ENCODE results near the gene KCND3.

KCND3 gene

DNA sequence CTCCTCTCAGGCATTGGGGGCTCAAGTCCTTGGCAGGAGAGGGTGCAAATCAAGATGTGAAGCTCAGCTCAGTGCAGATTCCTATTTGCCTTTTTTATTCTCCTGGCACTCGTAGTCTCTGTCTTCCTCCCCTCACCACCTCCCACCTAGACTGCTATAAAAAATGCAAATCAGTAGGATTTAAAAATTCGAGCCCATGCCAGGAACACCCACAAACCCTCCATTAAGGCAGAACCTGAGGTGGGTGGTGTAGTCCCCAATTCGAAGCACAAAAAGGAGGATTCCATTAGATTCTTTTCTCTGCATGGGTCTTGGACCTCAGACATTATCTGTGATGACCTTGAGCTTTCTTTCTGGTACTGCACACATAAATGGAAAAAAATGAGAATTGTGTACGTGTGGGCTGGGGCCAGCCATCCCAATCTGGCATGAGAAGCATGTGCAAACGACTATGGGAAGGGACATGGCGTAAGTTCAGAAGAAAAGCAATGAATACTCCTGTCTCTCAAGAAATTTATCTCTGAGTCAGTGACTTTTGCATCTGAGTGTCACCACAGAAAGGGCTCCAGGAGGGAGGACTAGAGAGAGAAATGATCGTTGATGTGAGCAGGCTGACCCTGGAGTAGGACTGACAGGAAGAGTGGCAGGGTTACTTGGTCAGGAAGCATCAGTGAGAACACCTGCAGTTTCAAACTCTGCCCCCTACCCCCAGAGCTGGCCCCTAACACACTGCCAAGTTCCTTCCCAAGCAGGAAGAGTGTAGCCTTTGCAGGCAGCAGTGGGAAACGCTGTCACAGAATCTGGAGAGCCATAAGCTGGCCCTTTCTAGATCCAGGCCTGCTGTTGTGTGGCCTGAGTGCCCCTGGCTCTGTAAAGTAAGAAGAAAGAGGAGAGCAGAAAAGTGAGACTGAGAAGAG, 252.0 kb downstream of the KCND3 start:
- Histone ChIP-seq H3K27ac (ENCODE audit: low read depth, low read length) (no peak overlapping the region), H3K4me1 (ENCODE audit: control insufficient read depth in 1 of 2, insufficient read depth in 2 of 2, low read length in 2 of 2) (peaks cover 39 to 48% of the 10 kb centered on the region in 2 donors), H3K9ac (ENCODE audit: low read depth in 1 of 2, low read length in 2 of 2) (peak overlapping the region; percentile 65 to 69)

GRCh38 chr1:111736548-111737215, 252.8 kb downstream of the KCND3 start:
- Histone ChIP-seq H3K27ac (ENCODE audit: low read depth, low read length) (no peak overlapping the region), H3K4me3 (ENCODE audit: low read depth in 1 of 2, low read length in 2 of 2) (no peak overlapping the region), H3K9me3 (ENCODE audit: control insufficient read depth in 1 of 2, low read length in 2 of 2) (no peaks in the 10 kb centered on the region), H3K9ac (ENCODE audit: low read depth in 1 of 2, low read length in 2 of 2) (no peak overlapping the region), H3K27me3 (ENCODE audit: control insufficient read depth in 1 of 2, insufficient read depth in 2 of 2, low read length in 2 of 2) (peaks cover 4 to 10% of the 10 kb centered on the region in 2 donors), H3K36me3 (ENCODE audit: control insufficient read depth in 1 of 2, insufficient read depth in 2 of 2, low read length in 2 of 2) (no peaks in the 10 kb centered on the region), H3K4me1 (ENCODE audit: control insufficient read depth in 1 of 2, insufficient read depth in 2 of 2, low read length in 2 of 2) (peaks cover 39 to 49% of the 10 kb centered on the region in 2 donors)

More for the DNA sequence above, 252.0 kb downstream of the KCND3 start:
- Histone ChIP-seq H3K9me3 (ENCODE audit: control insufficient read depth in 1 of 2, low read length in 2 of 2) (no peaks in the 10 kb centered on the region), H3K4me3 (ENCODE audit: low read depth in 1 of 2, low read length in 2 of 2) (peak overlapping the region; percentile 81 to 84), H3K36me3 (ENCODE audit: control insufficient read depth in 1 of 2, insufficient read depth in 2 of 2, low read length in 2 of 2) (no peaks in the 10 kb centered on the region), H3K27me3 (ENCODE audit: control insufficient read depth in 1 of 2, insufficient read depth in 2 of 2, low read length in 2 of 2) (peaks cover 4 to 10% of the 10 kb centered on the region in 2 donors)

DNA sequence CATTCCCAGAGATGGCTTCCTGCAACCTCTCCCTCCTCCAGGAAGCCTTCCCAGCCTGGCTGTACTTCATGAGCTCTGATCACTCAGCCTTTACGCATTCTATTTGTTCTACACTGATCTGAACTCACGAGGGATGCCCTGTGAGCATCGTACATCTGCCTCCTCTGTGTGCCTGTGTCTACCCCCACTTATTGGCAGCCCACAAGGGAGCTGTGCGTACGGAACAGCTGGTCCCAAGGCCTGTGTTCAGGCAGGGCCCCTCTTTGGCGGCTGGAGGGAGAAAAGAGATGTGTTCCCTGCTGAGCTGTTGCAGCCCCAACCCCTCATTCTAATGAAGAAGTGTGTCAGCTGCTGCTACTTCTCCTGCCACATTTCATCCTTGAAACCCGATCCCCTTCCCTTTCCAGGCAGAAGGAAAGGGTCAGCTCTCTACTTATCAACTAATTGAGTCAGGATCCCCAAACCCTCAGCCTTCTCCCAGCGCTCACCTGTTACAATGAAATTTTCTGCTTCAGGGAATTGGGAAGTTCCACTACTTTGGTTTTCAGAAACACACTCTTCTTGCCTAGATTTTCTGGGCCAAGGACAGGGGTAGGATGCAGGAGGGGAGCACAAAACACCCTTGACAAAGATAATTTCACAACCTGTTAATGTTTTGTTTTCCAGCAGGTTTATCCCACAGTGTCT, 253.5 kb downstream of the KCND3 start:
- no peaks in the 10 kb centered on the region for H3K36me3 ChIP-seq (ENCODE audit: control insufficient read depth in 1 of 2, insufficient read depth in 2 of 2, low read length in 2 of 2)
- no peak overlapping the region for H3K9ac ChIP-seq (ENCODE audit: low read depth in 1 of 2, low read length in 2 of 2)
- peaks cover under 1 to 5% of the 10 kb centered on the region in 2 donors for H3K27me3 ChIP-seq (ENCODE audit: control insufficient read depth in 1 of 2, insufficient read depth in 2 of 2, low read length in 2 of 2)
- H3K4me3 ChIP-seq (ENCODE audit: low read depth in 1 of 2, low read length in 2 of 2), result no peak overlapping the region
- peaks cover 41 to 49% of the 10 kb centered on the region in 2 donors for H3K4me1 ChIP-seq (ENCODE audit: control insufficient read depth in 1 of 2, insufficient read depth in 2 of 2, low read length in 2 of 2)
- H3K9me3 ChIP-seq (ENCODE audit: control insufficient read depth in 1 of 2, low read length in 2 of 2), result no peaks in the 10 kb centered on the region
- no peak overlapping the region for H3K27ac ChIP-seq (ENCODE audit: low read depth, low read length)

- no peak overlapping the region for H3K27ac ChIP-seq (ENCODE audit: low read depth, low read length)
- no peaks in the 10 kb centered on the region for H3K9me3 ChIP-seq (ENCODE audit: control insufficient read depth in 1 of 2, low read length in 2 of 2)
- H3K9ac ChIP-seq (ENCODE audit: low read depth in 1 of 2, low read length in 2 of 2), result no peak overlapping the region
- H3K27me3 ChIP-seq (ENCODE audit: control insufficient read depth in 1 of 2, insufficient read depth in 2 of 2, low read length in 2 of 2), result peaks cover 0 to 4% of the 10 kb centered on the region in 2 donors
- no peak overlapping the region for H3K4me3 ChIP-seq (ENCODE audit: low read depth in 1 of 2, low read length in 2 of 2)
- H3K36me3 ChIP-seq (ENCODE audit: control insufficient read depth in 1 of 2, insufficient read depth in 2 of 2, low read length in 2 of 2), result no peaks in the 10 kb centered on the region
- peaks cover 45 to 47% of the 10 kb centered on the region in 2 donors for H3K4me1 ChIP-seq (ENCODE audit: control insufficient read depth in 1 of 2, insufficient read depth in 2 of 2, low read length in 2 of 2)
Measured at GRCh38 chr1:111735321-111735720, 254.1 kb downstream of the KCND3 start.

DNA sequence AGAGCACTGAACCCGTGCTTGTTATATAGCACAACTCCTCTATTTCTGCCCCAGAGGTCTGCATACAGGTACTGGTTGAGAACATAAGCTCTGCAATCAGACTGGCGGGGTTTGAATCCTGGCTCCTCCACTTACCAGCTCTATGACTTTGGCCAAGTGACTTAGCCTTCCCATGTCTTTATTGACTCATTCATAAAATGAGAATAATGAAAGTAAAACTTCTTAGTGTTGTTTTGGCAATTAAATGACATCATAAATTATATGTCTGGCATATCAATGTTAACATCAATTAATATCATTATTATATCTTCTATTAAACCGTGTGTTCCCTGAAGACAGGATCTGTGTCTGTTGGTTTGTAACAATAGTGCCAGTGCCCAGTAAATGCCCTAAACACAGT, 254.6 kb downstream of the KCND3 start:
- Histone ChIP-seq H3K4me1 (ENCODE audit: control insufficient read depth in 1 of 2, insufficient read depth in 2 of 2, low read length in 2 of 2) (peaks cover 44 to 45% of the 10 kb centered on the region in 2 donors), H3K27ac (ENCODE audit: low read depth, low read length) (no peak overlapping the region), H3K27me3 (ENCODE audit: control insufficient read depth in 1 of 2, insufficient read depth in 2 of 2, low read length in 2 of 2) (peaks cover 0 to 4% of the 10 kb centered on the region in 2 donors), H3K4me3 (ENCODE audit: low read depth in 1 of 2, low read length in 2 of 2) (peak overlapping the region in 1 of 2 donors; percentile 4), H3K9ac (ENCODE audit: low read depth in 1 of 2, low read length in 2 of 2) (no peak overlapping the region), H3K36me3 (ENCODE audit: control insufficient read depth in 1 of 2, insufficient read depth in 2 of 2, low read length in 2 of 2) (no peaks in the 10 kb centered on the region), H3K9me3 (ENCODE audit: control insufficient read depth in 1 of 2, low read length in 2 of 2) (no peaks in the 10 kb centered on the region)

DNA sequence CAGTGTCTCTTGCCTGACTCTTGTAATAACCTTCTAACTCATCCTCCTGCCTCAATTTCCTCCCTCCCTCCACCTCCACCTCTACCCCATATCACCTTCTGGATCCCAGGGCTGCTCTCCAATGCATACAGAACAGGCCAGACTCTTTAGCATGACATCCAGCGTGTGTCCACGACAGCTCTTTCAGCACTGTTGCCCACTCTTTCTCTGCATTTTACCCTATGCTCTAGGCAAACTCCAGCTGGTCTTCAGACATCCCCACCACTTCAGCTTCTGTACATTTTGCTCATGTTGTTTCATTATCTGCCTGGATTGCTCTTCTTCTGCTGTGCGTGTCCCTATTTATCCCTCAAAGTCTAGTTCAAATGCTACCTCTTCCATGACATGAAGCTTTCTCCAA, 255.0 kb downstream of the KCND3 start:
- Histone ChIP-seq H3K27ac (ENCODE audit: low read depth, low read length) (no peak overlapping the region), H3K4me3 (ENCODE audit: low read depth in 1 of 2, low read length in 2 of 2) (peak overlapping the region in 1 of 2 donors; percentile 4), H3K4me1 (ENCODE audit: control insufficient read depth in 1 of 2, insufficient read depth in 2 of 2, low read length in 2 of 2) (peaks cover 40 to 45% of the 10 kb centered on the region in 2 donors), H3K9ac (ENCODE audit: low read depth in 1 of 2, low read length in 2 of 2) (no peak overlapping the region), H3K27me3 (ENCODE audit: control insufficient read depth in 1 of 2, insufficient read depth in 2 of 2, low read length in 2 of 2) (peaks cover 0 to 4% of the 10 kb centered on the region in 2 donors), H3K9me3 (ENCODE audit: control insufficient read depth in 1 of 2, low read length in 2 of 2) (no peaks in the 10 kb centered on the region), H3K36me3 (ENCODE audit: control insufficient read depth in 1 of 2, insufficient read depth in 2 of 2, low read length in 2 of 2) (no peaks in the 10 kb centered on the region)

DNA sequence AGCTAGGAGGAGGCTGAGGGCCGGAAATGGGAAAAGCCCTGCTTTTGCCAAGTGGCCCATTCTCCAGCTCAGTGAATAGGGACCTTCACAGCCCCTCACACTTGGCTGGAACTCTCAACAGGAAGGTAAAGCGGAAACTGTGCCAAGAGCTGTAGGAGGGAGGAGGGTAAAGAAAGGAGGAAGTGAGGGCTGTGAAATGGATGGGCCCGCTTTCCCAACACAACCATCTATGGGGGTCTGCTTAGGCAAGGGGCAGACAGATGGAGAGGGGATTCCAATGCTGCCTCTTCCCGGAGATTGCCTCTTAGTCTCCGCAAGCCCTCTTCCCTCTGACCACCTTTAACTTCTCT, 255.5 kb downstream of the KCND3 start:
- Histone ChIP-seq H3K27ac (ENCODE audit: low read depth, low read length) (peak overlapping the region; percentile 54), H3K36me3 (ENCODE audit: control insufficient read depth in 1 of 2, insufficient read depth in 2 of 2, low read length in 2 of 2) (no peaks in the 10 kb centered on the region), H3K9me3 (ENCODE audit: control insufficient read depth in 1 of 2, low read length in 2 of 2) (no peaks in the 10 kb centered on the region), H3K4me1 (ENCODE audit: control insufficient read depth in 1 of 2, insufficient read depth in 2 of 2, low read length in 2 of 2) (peaks cover 40 to 45% of the 10 kb centered on the region in 2 donors), H3K9ac (ENCODE audit: low read depth in 1 of 2, low read length in 2 of 2) (no peak overlapping the region), H3K27me3 (ENCODE audit: control insufficient read depth in 1 of 2, insufficient read depth in 2 of 2, low read length in 2 of 2) (peaks cover 0 to 4% of the 10 kb centered on the region in 2 donors), H3K4me3 (ENCODE audit: low read depth in 1 of 2, low read length in 2 of 2) (no peak overlapping the region)

- H3K36me3 ChIP-seq (ENCODE audit: control insufficient read depth in 1 of 2, insufficient read depth in 2 of 2, low read length in 2 of 2), result no peaks in the 10 kb centered on the region
- H3K9me3 ChIP-seq (ENCODE audit: control insufficient read depth in 1 of 2, low read length in 2 of 2), result no peaks in the 10 kb centered on the region
- no peak overlapping the region for H3K4me3 ChIP-seq (ENCODE audit: low read depth in 1 of 2, low read length in 2 of 2)
- peaks cover 36 to 45% of the 10 kb centered on the region in 2 donors for H3K4me1 ChIP-seq (ENCODE audit: control insufficient read depth in 1 of 2, insufficient read depth in 2 of 2, low read length in 2 of 2)
- H3K27me3 ChIP-seq (ENCODE audit: control insufficient read depth in 1 of 2, insufficient read depth in 2 of 2, low read length in 2 of 2), result peaks cover 0 to 4% of the 10 kb centered on the region in 2 donors
- no peak overlapping the region for H3K9ac ChIP-seq (ENCODE audit: low read depth in 1 of 2, low read length in 2 of 2)
- H3K27ac ChIP-seq (ENCODE audit: low read depth, low read length), result peak overlapping the region; percentile 54
Measured at GRCh38 chr1:111733183-111733991, 256.1 kb downstream of the KCND3 start.

DNA sequence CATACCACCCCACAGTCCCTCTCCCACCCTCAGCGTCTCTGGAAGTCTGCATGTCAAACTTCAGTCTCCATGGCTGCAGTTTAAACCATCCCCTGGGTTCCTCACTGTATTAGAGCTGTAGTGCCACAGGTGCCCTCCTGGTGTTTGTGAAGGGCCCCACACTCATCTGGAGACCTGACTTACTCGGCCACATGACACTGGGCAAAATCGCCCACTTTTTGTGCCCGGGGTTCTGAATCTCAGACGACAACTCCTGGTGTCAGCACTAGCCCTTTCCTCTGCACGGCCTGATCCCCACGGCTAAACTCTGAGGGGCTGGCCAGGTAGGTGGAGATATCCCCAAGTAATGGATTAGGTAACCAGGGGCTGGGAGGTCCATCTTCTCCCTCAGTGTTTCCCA, 256.8 kb downstream of the KCND3 start:
- H3K4me1 ChIP-seq (ENCODE audit: control insufficient read depth in 1 of 2, insufficient read depth in 2 of 2, low read length in 2 of 2), result peaks cover 29 to 41% of the 10 kb centered on the region in 2 donors
- H3K27me3 ChIP-seq (ENCODE audit: control insufficient read depth in 1 of 2, insufficient read depth in 2 of 2, low read length in 2 of 2), result no peaks in the 10 kb centered on the region
- no peaks in the 10 kb centered on the region for H3K36me3 ChIP-seq (ENCODE audit: control insufficient read depth in 1 of 2, insufficient read depth in 2 of 2, low read length in 2 of 2)
- H3K4me3 ChIP-seq (ENCODE audit: low read depth in 1 of 2, low read length in 2 of 2), result no peak overlapping the region
- no peak overlapping the region for H3K9ac ChIP-seq (ENCODE audit: low read depth in 1 of 2, low read length in 2 of 2)
- no peak overlapping the region for H3K27ac ChIP-seq (ENCODE audit: low read depth, low read length)
- no peaks in the 10 kb centered on the region for H3K9me3 ChIP-seq (ENCODE audit: control insufficient read depth in 1 of 2, low read length in 2 of 2)

Data from duodenal mucosa (tissue), 2 donors.